SIG-M5 (cell line): ENCODE data around the gene BTBD16.

ENCODE experiments used
- DNase-seq: peaks from one replicate; lab custom pipeline; 2025; lab: John Stamatoyannopoulos, UW

The BTBD16 gene

DNA sequence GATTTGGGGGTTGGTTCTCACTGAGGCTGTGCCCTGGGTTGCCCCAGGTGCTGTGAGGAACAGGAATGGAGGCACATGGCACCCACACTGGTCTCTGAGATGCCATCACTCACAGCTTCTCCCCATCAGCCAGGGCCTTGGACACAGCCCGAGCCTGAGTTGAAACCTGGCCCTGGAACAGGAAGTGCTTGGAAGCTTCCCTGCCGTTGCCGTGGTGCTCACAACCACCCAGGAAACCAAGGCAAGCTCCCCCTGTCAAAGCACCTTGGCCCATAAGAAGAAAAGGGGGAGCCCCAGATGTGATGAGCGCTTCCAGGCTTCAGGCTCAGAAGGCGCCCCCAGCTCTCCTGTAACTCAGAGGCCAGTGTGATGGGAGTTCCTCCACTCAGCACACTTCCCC lies at the start of gene BTBD16:
Gene BTBD16, plus strand, starts transcription at position 221 of the 400 bp plus-strand sequence. CDS start 3,786 bp downstream, outside the sequence.
- DNase-seq = no peak

DNA sequence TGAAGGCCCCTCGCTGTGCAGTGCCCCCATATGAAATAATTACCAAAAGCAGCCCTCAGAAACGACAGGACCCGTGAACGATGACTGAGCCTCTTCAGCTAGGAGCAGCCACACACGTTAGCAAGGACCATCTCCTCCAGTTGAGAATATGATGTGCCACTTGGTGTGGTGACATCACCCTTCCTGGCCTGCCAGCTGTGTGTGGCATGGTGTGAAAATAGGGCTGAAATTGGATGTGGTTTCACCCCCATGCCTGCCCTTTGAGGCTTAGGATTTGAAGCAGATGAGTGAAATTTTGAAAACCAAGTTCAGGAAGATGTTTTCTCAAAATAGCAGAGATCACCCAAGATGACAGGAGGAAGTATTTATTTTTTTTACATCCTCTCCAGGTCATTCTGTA lies 49.1 kb upstream of the BTBD16 start:
- no peak for DNase-seq

DNA sequence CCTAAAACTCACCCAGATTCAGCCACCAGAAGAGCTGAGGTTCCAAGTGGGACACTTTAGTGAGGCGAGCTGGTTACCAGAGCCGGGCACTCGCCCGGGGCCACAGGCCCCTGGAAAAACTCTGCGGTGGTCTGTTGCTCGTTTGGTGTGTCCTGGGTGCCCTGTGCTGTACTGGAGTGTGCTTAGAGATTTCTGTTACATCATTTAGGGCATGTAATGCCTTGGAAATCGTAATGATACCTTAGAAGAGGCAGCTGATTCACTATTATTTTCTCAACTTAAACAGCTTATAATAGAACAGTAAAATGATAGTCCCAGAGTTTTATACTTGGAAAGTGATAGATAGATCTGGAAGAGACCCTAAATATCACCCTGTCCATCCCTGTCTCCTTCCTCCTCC lies 48.5 kb upstream of the BTBD16 start:
- no peak for DNase-seq

DNA sequence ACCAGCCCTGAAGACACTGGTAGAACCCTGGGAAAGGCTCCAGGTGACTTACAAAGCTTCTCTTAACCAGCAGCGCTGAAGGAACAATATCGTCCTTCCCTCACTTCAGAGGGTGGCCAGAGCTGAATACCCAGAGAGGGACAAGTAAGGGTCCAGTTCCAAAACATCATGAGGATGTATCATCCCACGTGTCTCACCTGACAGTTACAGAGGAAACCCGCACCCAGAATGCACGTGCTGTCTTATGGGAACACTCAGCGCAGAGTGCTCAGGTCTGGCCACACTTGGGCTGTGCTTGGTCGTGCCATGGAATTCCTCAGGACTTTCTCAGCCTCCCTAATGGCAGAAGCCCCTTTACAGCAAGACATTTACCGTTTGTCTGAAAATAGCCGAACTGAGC lies 46.9 kb upstream of the BTBD16 start:
- no peak for DNase-seq

DNA sequence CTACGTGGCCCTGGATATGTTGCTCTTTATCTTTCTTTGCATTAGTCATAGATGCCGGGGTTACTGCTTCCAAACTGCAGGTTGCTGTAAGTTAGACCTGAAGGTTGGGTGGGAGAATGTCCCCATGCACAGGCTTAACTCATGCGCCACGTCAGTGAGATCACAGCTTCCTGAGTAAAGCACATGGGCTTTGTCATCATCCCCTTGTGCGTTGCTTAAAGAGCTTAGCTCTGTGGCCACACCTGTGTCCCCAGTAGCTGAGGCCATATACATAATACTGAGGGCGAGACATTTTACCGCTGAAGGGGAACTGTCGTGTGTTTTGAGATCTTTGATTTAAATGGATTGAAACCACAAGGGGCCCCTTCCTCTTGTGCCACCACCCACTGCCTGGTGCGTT lies 45.8 kb upstream of the BTBD16 start:
- no peak for DNase-seq

DNA sequence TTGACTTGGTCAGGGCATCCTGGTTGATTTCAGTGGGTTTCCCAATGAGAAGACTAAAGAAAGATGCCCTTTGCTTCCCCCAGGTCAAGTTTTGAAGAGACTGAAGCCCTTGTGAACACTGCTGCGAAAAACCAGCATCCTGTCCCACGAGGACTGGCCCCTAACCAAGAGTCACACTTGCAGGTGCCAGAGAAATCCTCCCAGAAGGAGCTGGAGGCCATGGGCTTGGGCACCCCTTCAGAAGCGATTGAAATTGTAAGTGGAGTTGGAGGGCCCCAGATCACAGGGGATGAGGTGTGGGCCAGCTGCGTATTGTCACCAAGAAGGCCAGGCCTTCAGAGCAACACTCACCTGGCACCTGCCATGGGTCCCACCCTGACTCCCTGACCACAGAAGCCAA lies 43.3 kb upstream of the BTBD16 start:
- no peak for DNase-seq

DNA sequence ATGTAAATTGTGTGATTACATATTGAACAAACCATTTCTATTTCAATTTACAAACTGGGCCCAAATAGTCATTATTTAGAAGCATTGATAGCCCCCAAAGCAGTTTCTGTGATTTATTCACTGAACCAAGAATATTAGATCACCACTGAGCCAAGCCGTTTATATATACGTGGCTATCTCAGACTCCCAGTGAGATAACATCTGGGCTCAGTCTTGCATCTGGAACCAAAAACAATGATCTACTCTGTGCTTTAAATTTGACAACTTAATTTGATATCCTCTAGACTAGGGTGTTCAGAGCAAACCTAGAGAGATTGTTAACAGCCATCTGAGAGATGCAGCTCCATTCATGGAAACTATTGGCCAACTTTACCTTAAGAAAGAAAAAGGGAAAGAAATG lies 41.4 kb upstream of the BTBD16 start:
- no peak for DNase-seq

DNA sequence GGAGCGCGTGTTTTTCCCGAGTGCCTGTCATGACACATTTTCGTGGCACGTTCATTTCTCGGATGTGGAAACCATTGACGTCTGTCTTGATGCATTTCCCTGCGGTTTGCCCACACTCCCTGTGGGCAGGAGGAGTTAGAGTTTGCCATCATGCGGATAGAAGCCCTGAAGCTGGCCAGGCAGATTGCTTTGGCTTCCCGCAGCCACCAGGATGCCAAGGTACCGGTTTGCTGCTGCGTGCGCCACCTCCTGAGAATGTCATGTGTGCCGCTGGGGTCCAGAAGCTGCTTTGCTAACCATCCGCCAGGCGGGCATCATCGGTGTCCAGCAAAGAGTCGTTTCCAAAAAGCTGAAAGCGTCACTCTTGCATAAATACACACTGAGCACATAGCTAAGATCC lies 40.9 kb upstream of the BTBD16 start:
- no peak for DNase-seq

DNA sequence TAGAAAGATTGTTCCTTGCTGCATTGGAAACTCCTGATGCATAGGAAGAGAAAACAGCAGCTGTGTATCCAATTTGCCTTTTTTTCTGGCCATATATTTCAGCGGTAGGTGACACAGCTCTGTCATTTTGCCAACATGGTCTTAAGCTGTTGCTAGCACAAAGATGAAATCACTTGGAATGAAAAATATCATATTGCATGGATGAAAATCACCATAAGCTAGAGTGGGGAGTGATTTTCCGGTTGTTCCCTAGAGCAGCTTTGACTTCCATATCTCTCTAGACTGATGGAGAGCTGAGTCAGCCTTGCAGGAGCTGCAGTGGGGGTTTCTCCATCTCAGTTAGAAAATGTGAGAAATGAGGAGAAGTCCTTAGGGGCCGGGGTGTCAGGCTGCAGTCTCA lies 38.3 kb upstream of the BTBD16 start:
- no peak for DNase-seq

DNA sequence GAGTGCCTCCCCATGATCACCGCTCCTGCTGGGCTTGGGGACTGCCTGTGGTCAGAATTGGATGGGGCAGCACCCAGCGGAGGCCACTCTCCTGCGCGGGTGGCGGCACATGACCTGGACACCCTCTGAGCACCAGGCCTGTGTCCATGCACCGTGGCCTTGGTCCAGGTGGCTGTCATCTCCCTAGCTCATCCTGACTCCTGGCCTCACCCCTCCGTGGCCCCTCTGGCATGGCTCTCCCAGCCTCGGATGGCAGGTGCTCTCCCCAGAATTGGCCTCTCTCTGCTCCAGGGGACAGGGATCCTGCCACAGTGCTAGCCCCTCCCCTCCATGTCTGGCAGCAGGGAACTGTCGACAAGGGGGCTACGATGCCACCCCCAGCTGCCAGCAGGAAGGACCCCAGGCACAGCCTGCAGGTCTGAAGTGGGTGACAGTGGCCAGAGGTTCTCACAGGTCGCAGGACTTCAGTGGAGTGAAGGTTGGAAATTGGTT lies 37.2 kb upstream of the BTBD16 start:
- no peak for DNase-seq

DNA sequence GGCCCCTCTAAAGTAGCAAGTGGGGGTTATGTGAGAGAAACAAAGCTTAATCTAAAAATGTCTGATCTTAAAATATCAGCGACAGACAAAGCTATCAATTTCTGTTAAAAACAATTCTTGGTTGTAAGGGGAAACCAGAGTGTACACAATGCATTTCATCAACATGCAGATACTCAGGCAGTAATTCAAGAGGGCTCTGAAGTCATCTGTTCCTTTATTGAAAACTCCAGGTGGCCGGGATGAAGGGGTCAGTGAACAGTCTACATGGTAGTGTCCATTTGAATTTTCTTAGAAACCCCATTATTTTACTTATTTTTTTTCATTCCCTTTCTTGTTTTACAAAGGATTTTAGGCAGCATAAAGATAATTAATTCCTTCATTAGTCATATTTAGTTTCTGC lies 36.7 kb upstream of the BTBD16 start:
- no peak for DNase-seq

DNA sequence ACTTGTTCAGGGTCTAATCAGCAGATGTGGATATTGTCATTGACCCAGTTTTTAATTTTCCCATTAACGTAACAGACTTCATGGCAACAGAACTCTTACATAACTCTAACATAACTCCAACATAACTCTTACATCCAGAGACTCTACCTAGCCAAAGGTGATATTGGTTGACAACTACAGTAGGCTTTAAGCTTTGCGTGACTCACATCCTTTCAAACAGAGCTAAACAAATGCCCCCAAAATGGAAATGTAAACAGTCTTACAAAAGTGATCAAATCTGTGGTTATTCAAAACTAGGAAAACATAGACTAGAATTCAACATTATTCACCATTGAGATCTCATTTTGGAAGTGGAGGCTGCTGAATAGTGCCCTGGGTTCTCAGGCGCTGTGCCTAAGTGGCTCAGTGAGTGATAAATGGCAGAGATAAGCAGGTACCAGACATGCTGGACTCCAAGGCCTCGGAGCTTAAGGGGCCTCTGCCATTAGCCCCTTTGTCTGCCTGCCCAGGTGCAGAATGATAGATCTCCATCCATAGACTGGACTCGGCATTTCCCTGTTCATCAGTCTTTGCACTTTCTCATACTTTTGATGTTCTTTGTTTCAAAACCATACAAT lies 34.3 kb upstream of the BTBD16 start:
- DNase-seq = no peak

DNA sequence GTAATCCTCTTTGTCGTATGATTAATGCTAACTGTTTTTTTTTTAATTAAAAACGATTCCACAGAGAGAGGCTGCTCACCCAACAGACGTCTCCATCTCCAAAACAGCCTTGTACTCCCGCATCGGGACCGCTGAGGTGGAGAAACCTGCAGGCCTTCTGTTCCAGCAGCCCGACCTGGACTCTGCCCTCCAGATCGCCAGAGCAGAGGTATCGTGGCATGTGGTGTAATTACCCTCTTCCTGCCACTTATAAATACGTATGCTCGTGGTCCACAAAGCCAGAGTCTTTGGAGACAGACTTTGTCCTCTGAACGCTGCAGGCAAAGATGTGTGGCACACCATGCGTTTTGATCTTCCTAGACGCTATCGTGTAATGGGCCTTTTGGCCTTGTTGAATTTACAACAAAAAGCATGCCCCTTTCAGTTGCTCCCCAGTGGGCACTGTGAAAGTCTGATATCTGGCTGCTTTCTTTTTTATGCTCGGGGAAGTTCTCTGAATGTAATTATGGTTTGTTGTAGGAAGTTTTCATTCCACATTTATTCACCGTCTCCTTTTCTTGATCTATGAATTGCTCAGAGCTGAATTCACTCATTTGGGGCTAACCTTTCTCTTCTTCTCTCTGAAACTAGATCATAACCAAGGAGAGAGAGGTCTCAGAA lies 33.6 kb upstream of the BTBD16 start:
- no peak for DNase-seq

DNA sequence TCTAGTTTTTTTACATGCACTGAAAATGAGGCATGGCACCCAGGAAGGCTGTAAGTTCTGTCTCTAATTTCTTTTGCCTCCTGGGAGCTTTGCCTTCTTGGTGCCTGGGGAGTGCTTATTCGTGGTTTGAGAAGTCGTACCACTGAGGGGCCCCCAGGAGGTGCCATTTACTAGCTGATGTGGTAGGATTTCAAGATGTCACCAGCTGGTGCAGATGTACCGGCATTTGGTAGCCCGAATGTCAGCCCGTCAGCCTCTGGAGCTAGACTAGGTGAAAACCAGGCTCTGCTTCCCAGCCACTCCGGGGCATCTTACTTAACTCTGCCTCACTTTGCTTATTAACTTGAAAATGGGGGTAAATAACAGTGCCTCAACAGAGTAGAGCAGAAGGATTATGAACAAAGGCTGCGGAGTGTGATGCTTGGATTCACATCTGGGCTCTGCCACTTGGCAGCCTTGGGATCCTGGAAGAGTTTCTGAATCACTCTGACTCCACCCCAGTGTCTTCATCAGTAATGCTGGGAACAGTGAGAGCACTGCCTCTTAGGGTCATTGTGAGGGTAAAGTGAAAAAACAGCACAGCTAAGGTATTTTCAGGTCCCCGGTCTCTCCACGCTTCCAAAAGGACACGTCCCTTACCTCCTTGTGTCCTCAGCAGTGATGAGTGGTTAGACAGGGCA lies 31.4 kb upstream of the BTBD16 start:
- DNase-seq = no peak

DNA sequence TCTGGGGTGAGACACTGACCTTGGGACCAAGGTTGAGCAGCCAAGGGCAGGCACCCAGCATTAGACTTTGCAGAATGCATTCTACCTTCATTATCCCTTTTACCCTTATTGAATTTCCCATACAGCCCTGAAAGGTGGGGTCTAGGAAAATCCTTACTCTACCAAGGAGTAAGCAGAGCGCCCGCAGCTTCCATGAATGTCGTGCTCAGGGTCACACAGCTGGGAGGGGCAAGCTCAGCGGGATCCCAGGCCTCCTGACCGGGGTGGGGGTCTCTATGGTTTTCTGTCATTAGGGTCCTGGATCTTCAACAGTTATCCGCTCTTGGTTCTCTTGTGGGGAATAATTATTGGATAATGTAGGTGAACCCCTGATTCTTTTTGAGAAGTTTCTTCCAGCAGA lies 30.7 kb upstream of the BTBD16 start:
- DNase-seq = no peak

DNA sequence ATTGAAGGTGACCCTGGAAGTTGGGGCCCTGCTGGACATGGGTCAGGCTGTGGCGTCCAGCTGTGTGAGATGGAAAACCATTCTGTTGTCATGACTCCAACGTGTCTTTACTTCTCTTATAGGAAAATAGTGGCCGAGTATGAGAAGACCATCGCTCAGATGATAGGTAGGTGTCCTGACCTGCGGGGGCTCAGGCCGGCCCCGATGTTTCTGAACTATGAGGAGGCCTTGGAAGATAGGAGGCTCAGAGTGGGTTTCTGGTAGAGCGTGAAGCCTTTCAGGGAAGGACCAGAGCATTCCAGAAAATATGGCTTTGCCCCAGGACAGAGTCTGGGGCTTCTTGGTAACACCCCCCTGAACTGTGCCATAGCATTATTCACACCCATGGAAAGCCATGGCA lies 29.3 kb upstream of the BTBD16 start:
- no peak for DNase-seq

DNA sequence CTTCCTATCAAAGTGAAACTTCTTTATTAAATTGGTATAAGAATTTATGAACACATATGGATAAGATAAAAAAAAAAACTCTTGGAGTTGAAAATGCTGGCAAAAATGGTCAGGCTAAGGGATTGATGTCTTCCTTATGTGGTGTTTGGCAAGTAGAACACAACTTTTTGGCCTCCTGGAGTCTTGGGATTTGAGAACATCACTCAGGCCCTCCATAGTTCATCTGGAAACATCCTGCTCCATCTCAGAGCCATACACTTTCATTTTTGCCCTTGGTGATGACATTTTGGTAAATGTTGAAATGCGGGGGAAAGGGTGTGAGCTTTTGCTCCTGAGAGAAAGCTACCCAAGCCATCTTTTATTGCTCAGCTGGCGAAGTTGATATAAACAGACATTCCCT lies 27.5 kb upstream of the BTBD16 start:
- DNase-seq = no peak

DNA sequence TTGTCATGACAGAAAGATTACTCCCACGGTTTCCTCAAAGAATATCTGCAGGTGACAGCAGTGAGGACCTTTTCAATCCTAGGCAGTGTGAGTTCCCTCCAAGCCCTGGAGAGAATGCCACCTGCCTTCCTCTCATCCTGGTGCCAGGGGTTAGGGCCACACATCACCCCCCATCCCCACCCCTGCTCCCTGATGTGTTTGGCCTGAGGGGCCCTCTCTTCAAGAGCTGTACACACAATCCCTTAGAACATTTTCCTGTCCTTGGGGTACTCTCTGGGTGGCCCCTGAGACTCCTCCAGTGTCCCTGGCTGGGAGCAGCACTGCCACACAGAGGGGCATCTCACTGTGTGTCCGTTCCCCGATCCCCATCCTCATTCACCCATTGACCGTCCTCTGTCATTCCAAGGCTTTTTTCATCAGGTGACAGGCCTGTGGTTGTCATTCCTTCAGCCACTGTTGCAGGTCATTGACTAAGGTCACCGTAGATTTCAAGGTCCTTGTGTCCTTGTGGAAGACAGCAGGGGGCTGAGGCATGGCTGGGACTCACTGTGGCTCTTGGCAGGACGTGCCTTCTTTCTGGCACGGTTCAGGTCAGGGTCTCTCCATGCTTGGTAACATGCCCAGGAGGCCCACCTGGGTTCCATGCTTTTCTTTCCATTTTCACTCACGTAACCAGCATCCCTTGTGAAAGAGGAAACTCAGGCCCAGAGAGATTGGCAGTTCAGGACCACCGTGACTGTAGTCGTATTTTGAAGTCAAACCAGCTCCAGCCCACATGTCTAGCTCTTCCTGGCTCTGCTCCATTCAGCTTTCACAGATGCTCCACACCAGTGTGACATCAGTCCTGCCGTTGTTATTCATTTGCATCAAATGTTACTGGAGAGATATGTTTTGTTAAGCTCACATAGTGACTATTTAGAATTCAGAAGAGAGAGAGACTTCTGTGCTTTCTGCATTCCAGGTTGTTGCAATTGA lies 26.8 kb upstream of the BTBD16 start:
- DNase-seq = no peak

DNA sequence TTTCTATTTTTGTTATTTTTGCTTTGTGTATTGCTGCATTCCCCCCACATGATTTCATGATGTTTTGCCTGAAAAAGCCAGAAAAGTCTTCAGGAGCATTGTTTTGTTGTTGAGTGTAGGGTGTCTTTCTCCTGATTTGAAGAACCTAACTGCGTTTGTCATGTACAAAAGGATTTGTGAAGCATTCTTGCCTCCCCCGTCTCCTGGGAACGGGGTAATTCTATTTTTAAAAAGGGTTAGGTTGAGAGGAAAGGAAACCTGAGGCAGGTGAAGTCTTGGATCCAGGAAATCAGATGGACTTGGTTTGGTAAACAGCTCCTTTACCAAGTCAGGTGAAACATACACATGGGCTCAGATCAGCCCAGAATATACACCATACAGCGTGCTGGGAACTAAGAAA lies 26.0 kb upstream of the BTBD16 start:
- DNase-seq = no peak

DNA sequence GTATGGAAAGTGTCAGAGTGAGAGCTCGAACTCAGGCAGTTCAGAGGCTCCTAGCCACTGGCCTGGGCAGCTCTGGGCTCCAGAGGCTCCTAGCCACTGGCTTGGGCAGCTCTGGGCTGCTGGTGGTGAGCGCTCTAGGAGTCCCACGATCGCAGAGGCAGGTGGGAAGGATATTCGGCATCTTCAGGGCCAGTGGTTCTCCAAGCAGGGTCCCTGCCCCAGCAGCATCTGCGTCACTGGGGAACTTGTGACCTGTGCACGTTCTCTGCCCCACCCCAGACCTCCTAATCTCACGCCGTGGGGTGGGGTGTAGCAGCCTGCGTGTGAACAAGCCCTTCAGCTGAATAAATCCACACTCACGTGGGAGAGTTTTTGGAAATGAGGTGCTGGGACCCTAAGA lies 25.2 kb upstream of the BTBD16 start:
- DNase-seq = no peak

DNA sequence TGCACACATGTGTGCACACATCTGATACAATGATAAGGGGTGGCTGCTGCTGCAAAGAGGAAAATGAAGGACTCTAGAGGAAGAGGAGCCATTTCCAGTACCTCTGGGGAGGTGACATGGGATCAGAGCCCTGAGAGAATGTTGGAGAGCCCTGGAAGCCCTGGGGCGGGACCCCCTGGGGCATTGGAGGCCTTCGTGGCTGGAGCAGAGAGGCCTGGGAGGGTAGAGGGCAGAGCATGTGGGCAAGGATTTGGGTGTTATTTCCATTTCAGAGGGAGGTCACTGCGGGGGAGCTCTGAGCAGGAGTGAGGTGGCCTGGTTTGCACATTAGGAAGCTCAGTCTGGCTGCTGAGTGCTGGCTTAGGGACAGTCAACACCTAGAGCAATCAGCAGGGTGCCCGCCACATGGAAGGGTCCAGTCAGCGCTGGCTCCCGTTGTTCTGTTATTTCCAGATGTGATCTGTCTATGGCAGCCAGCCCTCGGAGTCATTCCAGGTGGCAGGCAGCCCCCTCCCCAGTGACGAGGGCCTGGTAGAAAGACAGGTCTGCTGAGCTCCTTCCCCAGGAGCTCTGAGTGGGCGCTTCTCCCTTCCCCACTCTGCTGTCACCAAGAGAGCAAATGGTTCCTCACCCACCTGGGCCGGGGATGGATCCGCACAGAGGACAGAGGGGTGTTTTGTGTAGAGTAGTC lies 24.1 kb upstream of the BTBD16 start:
- DNase-seq = no peak
